HG03039 (cell line): ENCODE results near the gene HMGCR.

Experiments
- ATAC-seq: cut with Tn5 transposase; IDR thresholded peaks from one replicate; pipeline ENCODE4 v1.9.1; 2021; ENCODE audit warnings: mild to moderate bottlenecking, moderate library complexity; ENCODE audit not compliant: unreplicated experiment

Gene HMGCR

DNA sequence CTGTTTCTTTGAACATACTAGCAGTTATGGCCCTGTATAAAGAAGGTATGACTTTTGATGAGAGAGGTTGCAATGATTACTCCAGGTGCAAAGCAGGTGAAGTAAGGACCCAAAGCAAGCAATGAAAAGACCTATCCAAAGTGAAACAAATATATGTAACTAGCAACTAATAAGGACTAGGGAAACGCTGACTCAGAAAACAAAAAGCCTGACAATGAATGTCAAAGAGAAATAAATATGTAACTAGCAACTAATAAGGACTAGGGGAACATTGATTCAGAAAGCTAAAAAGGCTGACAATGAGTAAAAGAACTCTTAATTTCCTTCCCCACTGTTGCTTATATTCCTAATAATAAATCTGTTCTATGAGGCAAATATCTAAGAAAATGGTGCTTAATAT lies 43.1 kb downstream of the HMGCR start:
- ATAC-seq = no peak

DNA sequence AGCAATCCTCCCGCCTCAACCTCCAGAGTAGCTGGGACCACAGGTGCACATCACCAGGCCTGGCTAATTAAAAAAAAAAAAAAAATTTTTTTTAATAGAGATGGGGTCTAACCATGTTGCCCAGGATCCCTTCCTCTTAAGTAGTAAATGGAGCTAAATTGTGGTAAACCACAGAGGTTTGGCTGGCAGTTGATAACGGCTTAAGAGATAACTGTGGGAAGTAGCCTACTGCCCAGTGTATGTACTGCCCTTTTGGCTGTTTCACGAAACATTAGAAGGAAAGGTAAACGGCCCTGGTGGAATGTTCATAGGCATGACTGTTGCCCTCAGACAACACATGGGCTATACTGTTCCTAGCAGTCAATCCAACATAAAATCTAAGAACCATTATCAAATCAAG lies 44.4 kb downstream of the HMGCR start:
- ATAC-seq = no peak

DNA sequence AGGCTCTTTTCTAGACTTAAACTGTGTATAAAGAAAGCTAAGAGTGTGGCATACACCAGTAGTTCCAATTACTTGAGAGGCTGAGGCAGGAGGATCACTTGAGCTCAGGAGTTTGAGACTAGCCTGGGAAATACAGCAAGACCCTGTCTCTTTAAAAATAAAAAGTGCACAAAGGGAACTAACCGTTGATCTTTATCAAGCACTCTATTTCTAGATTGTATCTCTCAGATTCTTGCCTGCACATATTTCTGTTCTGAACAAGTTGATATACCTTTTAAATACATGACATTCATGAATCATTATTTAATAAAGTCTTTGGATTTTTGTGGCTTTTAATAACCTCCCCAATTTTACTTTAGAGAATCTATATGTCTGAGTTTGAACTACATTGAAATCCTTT lies 47.2 kb downstream of the HMGCR start:
- no peak for ATAC-seq

DNA sequence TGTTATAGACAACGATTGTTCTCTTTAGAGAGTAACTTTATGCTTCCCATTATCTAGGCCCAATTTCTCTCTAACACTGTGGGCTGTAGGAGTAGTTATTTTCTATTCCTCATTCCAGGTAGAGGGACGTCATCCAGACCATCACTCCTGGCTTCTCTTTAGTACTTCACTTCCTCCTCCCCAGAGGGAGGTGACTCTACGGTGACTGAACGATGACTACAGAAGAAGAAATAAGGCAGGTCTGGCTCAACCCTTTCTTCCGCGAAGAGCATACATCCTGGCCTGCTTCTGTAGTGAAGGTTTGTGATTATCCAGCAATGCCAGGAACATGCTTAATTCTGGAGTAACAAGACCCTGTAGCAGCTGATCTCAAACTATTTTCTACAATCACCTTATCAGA lies 50.8 kb downstream of the HMGCR start:
- ATAC-seq = no peak

DNA sequence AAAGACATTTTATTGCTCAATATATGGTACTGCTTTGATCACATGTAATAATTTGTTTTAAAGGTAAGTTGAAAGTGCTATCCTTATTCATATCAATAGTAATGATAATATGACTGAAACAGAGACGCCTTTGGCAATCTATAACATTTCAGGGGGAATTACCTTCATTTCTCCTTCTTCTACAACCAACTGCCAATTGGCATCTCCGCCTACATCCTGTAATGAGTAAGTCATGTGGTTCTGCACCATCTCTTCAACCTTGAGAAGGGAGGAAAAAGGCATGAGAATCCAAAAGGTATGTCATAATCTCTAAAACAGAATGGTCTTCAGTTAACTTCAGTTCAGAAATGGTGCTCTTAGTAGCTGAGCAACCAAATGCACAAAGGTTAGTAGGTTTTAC lies 52.4 kb downstream of the HMGCR start:
- ATAC-seq = no peak

DNA sequence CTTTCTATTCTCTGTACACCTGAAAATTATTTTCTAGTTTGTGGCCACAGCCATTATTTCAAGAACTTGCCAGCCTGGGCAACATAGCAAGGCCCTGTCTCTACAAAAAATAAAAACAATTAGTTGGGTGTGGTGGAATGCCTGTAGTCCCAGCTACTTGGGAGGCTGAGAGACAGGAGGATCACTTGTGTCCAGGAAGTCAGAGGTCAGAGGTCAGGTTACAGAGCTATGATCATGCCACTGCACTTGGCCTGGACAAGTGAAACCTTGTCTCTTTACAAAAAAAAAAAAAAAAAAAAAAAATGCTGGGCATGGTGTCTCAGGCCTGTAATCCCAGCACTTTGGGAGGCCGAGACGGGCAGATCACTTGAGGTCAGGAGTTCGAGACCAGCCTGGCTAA lies 58.3 kb downstream of the HMGCR start:
- no peak for ATAC-seq

DNA sequence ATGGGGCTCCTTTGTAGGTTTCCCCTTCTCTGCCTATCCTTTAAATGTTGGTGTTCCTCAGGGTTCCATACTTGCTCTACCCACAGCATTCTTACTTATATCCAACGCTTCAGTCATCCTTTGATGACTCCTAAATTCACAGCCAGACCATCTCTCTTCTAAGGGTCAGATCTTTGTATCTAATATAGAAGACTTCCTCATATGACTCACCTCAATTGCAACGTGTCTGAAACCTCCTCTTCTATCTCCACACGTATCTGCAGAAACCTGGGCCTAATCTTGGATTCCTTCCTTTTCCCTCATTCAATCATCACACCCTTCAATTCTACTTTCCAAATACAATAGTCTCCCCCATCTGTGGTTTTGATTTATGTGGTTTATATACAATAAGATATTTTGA lies 68.3 kb downstream of the HMGCR start:
- ATAC-seq = no peak
